Peyer's patch (tissue), 4 donors: ENCODE results near the gene ERC1.

Source experiments
- POLR2A ChIP-seq, 2 donors: fragments of 450-650 bp; IDR thresholded peaks; one replicate each; pipeline ENCODE4 v1.5.1; 2017; ENCODE audit warnings: antibody characterized with exemption in 2 of 2, mild to moderate bottlenecking in 2 of 2, moderate library complexity in 2 of 2
- TF ChIP-seq, protein P1 (sequence below), 6 experiments: fragments of 450-650 bp in 4 of 6; fragments of 200-600 bp in 2 of 6; sonication (generic) in 1 of 6; IDR thresholded peaks; one replicate each; pipeline ENCODE4 v1.5.1; 2017 to 2019; ENCODE audit warnings: antibody characterized with exemption in 6 of 6, mild to moderate bottlenecking in 3 of 6, moderate library complexity in 1 of 6

DNA sequence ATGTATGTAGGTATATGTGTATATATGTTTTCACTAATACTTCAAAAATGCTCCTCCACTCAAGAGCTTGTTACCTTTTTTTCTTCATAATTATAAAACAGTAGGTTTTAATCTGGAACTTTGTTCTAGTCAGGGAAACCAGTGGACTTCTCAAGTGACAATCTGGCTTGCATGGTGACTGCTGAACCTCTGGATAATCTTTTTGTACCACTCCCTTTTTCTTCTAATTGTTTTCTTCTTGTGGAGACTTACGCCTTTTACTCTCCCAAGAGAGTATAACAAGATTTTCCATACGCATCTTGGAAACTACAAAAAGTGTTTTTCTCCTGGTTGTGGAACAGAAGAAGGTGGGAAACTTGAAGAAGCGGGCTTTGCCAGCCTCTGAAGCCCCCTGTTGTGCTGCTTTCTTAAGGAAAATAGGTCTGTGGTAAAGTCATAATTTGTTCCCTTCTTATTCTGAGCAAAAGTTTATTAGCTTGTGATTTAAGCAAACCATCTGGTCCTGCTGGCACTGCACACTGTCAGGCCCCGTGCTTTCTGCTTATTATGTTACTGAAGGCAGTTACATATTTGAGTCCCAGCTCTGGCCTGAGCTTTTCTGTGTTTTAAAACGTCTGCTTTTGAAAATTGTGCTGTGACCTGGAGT is 291.8 kb downstream of the ERC1 start:
- TF ChIP-seq, protein P1, sequence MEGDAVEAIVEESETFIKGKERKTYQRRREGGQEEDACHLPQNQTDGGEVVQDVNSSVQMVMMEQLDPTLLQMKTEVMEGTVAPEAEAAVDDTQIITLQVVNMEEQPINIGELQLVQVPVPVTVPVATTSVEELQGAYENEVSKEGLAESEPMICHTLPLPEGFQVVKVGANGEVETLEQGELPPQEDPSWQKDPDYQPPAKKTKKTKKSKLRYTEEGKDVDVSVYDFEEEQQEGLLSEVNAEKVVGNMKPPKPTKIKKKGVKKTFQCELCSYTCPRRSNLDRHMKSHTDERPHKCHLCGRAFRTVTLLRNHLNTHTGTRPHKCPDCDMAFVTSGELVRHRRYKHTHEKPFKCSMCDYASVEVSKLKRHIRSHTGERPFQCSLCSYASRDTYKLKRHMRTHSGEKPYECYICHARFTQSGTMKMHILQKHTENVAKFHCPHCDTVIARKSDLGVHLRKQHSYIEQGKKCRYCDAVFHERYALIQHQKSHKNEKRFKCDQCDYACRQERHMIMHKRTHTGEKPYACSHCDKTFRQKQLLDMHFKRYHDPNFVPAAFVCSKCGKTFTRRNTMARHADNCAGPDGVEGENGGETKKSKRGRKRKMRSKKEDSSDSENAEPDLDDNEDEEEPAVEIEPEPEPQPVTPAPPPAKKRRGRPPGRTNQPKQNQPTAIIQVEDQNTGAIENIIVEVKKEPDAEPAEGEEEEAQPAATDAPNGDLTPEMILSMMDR (IDR thresholded peaks at IDR 0.05): no peak
- TF ChIP-seq POLR2A (IDR thresholded peaks at IDR 0.05): no peak
